Calu3 (cell line): Measurements from ENCODE around the gene GBA3. TPM values are rescaled to one million over a fixed set of nuclear protein-coding genes. Genes with fewer than 3 reads are reported as not detected.

Experiments
- BruUV-seq: library from RNA; stranded (reverse); fragments of 400-500 nt; replicated peaks from 2 replicates; lab custom pipeline; 2021; lab: Mats Ljungman, UMichigan
- CTCF ChIA-PET: fragments of 300-600 bp; sonication (Branson Sonifier 250); formaldehyde crosslinking; loops from one replicate; lab custom pipeline; 2022; ENCODE audit warnings: antibody characterized with exemption; lab: Charles Lee
- DNase-seq: peaks from one replicate; pipeline ENCODE4 v3.0.0; 2022
- H3K27ac Mint-ChIP-seq: one replicate; pipeline ENCODE4 v1.8.0; 2022; ENCODE audit warnings: mixed read lengths; ENCODE audit not compliant: unreplicated experiment
- H3K27me3 Mint-ChIP-seq: one replicate; pipeline ENCODE4 v1.8.0; 2022; ENCODE audit warnings: mixed read lengths; ENCODE audit not compliant: unreplicated experiment
- H3K36me3 Mint-ChIP-seq: one replicate; pipeline ENCODE4 v1.8.0; 2022; ENCODE audit warnings: mild to moderate bottlenecking, moderate library complexity, mixed read lengths; ENCODE audit not compliant: insufficient read depth, unreplicated experiment
- H3K4me1 Mint-ChIP-seq: one replicate; pipeline ENCODE4 v1.8.0; 2022; ENCODE audit warnings: mild to moderate bottlenecking, low read depth, mixed read lengths; ENCODE audit not compliant: unreplicated experiment
- H3K4me3 Mint-ChIP-seq: one replicate; pipeline ENCODE4 v1.8.0; 2022; ENCODE audit warnings: mild to moderate bottlenecking, low read depth, moderate library complexity, mixed read lengths; ENCODE audit not compliant: unreplicated experiment
- H3K9me3 Mint-ChIP-seq: one replicate; pipeline ENCODE4 v1.8.0; 2022; ENCODE audit warnings: low read depth, mixed read lengths; ENCODE audit not compliant: unreplicated experiment
- intact Hi-C: fragments of 100-400 bp; cut with micrococcal nuclease; formaldehyde crosslinking; loops from one replicate; pipeline ENCODE4 v1.10.0; 2022; ENCODE audit not compliant: unreplicated experiment
- total RNA-seq: library from RNA; stranded (reverse); gene quantifications from 2 replicates; pipeline ENCODE4 v1.2.3, GENCODE V29; 2022
- TF ChIP-seq, protein P1 (sequence below): fragments of 200-600 bp; IDR thresholded peaks from one replicate; pipeline ENCODE4 v1.8.0; 2022; ENCODE audit warnings: antibody characterized with exemption; ENCODE audit not compliant: unreplicated experiment

The GBA3 gene
- total RNA-seq, 1 experiment from 2014 or later = 0.21 TPM

DNA sequence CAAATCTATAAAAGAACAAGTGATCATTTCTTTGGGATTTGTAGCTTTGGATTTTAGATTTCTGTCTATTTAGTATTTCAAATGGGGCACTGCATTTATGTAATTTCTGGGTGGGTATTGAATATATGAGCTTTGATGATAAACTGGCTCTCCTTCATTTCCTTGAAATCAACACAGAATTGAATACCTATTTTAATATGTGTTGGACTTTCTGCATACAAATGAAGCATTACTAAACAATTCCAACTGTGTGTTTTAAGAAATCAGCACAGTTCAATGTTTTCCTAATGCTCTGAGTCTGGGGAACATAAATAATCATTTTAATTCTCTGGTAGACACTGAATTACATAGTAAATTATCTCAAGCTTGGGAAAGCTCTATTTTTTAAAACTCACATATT lies 42.0 kb upstream of the GBA3 start:
- Mint-ChIP-seq H3K36me3 (no peaks in the 10 kb centered on the region), H3K9me3 (no peaks in the 10 kb centered on the region), H3K4me1 (no peaks in the 10 kb centered on the region), H3K27me3 (no peaks in the 10 kb centered on the region), H3K27ac (no peak overlapping the region), H3K4me3 (no peak overlapping the region)
- CTCF ChIA-PET = no interaction called here
- TF ChIP-seq, protein P1, sequence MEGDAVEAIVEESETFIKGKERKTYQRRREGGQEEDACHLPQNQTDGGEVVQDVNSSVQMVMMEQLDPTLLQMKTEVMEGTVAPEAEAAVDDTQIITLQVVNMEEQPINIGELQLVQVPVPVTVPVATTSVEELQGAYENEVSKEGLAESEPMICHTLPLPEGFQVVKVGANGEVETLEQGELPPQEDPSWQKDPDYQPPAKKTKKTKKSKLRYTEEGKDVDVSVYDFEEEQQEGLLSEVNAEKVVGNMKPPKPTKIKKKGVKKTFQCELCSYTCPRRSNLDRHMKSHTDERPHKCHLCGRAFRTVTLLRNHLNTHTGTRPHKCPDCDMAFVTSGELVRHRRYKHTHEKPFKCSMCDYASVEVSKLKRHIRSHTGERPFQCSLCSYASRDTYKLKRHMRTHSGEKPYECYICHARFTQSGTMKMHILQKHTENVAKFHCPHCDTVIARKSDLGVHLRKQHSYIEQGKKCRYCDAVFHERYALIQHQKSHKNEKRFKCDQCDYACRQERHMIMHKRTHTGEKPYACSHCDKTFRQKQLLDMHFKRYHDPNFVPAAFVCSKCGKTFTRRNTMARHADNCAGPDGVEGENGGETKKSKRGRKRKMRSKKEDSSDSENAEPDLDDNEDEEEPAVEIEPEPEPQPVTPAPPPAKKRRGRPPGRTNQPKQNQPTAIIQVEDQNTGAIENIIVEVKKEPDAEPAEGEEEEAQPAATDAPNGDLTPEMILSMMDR = no peak
- no peak for DNase-seq
- no TSS peak for BruUV-seq
- intact Hi-C loops = no loop called here

DNA sequence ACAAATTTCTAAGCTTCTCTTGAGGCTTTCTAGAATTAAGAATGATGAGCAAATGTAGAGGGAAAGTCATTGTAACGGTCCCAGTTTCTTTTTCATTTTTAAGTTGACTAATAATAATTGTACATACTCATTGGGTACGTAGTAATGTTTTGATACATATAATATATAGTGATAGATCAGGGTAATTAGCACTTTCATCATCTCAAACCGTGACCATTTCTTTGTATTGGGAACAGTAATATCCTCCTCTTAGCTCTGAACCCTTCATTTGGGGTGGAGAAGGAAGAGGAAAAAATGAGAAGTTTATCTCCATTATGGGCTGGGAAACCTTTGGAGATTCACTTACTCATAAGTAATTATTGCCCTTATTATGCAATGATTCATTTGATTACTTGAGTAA lies 39.0 kb upstream of the GBA3 start:
- H3K9me3 Mint-ChIP-seq = no peaks in the 10 kb centered on the region
- no peaks in the 10 kb centered on the region for H3K27me3 Mint-ChIP-seq
- H3K27ac Mint-ChIP-seq = no peak overlapping the region
- BruUV-seq = no TSS peak
- H3K4me3 Mint-ChIP-seq = no peak overlapping the region
- TF ChIP-seq, protein P1 = no peak
- CTCF ChIA-PET = no interaction called here
- no peaks in the 10 kb centered on the region for H3K36me3 Mint-ChIP-seq
- intact Hi-C loops = no loop called here
- no peak for DNase-seq
- H3K4me1 Mint-ChIP-seq = no peaks in the 10 kb centered on the region

DNA sequence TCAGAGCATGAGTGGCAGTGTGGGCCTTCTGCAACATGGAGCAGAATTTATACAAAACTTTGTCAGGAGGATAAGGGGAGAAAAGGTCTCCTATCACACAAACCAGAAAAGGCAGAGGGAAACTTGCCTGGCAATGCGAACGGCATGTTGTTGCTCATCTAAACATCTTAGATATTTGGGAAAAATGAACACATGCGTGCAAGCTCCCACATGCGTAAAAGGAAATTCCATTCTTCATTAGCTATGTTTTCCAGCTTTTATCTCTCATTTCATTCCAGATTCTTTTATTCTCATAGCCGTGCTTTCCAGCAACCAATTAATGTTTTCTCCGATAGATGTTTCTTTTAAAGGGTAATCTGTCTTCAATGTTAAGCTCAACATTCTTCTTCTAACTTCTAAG lies 31.3 kb upstream of the GBA3 start:
- TF ChIP-seq, protein P1 = no peak
- no peak overlapping the region for H3K27ac Mint-ChIP-seq
- H3K27me3 Mint-ChIP-seq = no peaks in the 10 kb centered on the region
- CTCF ChIA-PET = no interaction called here
- H3K9me3 Mint-ChIP-seq = no peaks in the 10 kb centered on the region
- no peak overlapping the region for H3K4me3 Mint-ChIP-seq
- DNase-seq = no peak
- BruUV-seq = no TSS peak
- no peaks in the 10 kb centered on the region for H3K36me3 Mint-ChIP-seq
- H3K4me1 Mint-ChIP-seq = no peaks in the 10 kb centered on the region
- intact Hi-C loops = no loop called here

DNA sequence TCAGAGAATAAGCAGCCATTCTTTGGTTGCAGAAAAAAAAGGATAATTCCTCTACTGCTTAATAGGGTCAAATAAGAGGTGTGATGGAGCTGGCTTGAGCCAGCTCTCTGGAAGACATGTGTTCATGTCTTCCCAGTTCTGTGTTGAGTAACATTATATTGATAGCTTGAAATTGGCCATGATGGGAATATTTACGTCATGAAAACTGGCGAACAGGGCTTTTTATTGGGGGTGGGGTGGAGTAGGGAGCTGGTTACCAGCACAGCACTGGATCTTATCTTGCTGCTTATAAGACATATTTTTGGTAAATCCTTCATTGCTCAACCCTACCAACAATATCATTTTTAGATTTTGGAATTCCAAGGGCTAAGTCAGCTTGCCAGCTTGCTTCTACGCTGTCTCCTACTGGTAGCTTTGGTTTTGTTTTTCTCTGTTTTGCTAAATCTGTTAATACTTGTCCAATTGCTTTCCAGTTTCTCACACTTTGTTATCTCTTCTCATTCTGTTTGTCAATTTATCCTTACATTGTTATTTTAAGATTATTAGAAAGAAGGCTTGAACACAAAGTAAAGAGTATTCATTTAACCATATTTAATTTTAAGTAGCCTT lies 25.3 kb upstream of the GBA3 start:
- H3K27me3 Mint-ChIP-seq = no peaks in the 10 kb centered on the region
- TF ChIP-seq, protein P1 = no peak
- CTCF ChIA-PET = no interaction called here
- no peaks in the 10 kb centered on the region for H3K4me1 Mint-ChIP-seq
- intact Hi-C loops = no loop called here
- no TSS peak for BruUV-seq
- H3K36me3 Mint-ChIP-seq = no peaks in the 10 kb centered on the region
- no peak for DNase-seq
- H3K27ac Mint-ChIP-seq = no peak overlapping the region
- H3K4me3 Mint-ChIP-seq = no peak overlapping the region
- no peaks in the 10 kb centered on the region for H3K9me3 Mint-ChIP-seq
